Right lobe of liver (tissue), 4 donors: ENCODE results near the gene CDH4.

Experiments
- POLR2A ChIP-seq: fragments of 450-650 bp; IDR thresholded peaks from one replicate; pipeline ENCODE4 v1.6.1; 2017; ENCODE audit warnings: antibody characterized with exemption, mild to moderate bottlenecking
- TF ChIP-seq, protein P1 (sequence below), 4 donors: fragments of 200-600 bp in 3 of 4; fragments of 450-650 bp in 1 of 4; IDR thresholded peaks; one replicate each; pipeline versions ENCODE4 v1.5.1 to v1.8.0; 2016 to 2022; ENCODE audit warnings: antibody characterized with exemption in 4 of 4, mild to moderate bottlenecking in 2 of 4
- donor health status: DM: no; HTN: no; CAD: no.
- donor health status: DM: no; HTN: no; CAD: no.
- donor health status: DM: no; HTN: yes; CAD: no.

DNA sequence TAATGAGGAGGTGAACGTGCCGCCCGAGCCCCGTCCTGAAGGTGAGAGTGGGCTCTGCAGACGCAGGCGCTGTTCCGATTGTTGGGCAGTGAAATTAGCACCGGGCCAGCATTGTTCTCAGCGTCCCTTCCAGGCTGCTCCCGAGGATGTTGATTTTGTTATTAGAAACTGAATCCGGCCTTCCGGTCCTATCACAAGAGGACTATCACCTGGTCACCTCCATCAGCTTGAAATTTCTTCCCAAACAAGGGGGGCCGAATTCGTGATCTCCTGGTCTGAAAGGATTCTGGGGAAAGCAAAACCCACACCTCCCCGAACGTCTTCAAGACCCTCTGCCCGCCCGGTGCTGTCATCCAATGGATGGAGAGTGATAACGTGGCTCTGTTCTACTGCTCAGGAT is 627.6 kb downstream of the CDH4 start:
- TF ChIP-seq POLR2A: no peak
- TF ChIP-seq, protein P1, sequence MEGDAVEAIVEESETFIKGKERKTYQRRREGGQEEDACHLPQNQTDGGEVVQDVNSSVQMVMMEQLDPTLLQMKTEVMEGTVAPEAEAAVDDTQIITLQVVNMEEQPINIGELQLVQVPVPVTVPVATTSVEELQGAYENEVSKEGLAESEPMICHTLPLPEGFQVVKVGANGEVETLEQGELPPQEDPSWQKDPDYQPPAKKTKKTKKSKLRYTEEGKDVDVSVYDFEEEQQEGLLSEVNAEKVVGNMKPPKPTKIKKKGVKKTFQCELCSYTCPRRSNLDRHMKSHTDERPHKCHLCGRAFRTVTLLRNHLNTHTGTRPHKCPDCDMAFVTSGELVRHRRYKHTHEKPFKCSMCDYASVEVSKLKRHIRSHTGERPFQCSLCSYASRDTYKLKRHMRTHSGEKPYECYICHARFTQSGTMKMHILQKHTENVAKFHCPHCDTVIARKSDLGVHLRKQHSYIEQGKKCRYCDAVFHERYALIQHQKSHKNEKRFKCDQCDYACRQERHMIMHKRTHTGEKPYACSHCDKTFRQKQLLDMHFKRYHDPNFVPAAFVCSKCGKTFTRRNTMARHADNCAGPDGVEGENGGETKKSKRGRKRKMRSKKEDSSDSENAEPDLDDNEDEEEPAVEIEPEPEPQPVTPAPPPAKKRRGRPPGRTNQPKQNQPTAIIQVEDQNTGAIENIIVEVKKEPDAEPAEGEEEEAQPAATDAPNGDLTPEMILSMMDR (IDR thresholded peaks at IDR 0.05): no peak
